ENCODE data around the gene WNT2B. TPM values are rescaled to one million over a fixed set of nuclear protein-coding genes. Genes with fewer than 3 reads are reported as not detected.

The WNT2B gene
- polyA plus RNA-seq, 1 experiment, result 2.7 TPM

DNA sequence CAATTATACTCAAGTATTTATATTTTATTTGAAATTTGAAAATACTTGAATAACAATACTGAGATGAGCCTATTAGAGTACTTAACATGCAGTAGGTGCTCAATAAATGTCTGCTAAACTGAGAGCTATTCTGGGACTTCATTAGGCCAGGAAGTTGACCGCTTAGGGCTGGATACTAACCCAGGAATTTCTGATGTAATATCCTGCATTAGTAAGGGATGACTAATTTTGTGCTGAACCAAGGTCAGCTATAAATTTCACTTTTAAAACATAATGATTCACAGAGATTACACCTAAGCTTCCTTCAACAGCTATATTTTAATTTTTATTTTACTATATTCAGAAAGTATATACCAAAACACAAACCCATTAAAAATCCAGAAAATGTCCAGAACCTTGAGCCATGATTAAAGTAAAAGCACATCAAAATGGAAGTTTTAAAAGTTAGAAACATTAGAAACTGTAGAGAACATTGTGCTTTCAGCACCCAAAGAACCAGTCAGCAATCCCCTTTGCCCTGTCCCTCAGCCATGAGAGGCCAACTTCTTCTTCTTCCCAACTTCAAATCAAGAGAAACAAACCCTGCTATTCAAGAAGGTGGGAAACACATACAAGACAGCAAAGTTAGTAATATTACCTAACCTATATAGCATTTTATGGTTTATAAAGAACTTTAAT, 35.4 kb downstream of the WNT2B start:
- peak overlapping the region; percentile 83 for H3K27ac ChIP-seq (ENCODE audit: low read depth, low read length)
- no peaks in the 10 kb centered on the region for H3K9me3 ChIP-seq (ENCODE audit: control insufficient read depth, insufficient read depth, low read length)
- no peak overlapping the region for H3K4me3 ChIP-seq (ENCODE audit: low read depth, low read length)
- POLR2A ChIA-PET, result interaction anchor here (0.6 to 1.7 kb wide), 5 partner anchors 11 to 150 kb away, joined by 3 to 12 read pairs (median 5); no protein-coding TSS in a partner anchor
- no peaks in the 10 kb centered on the region for H3K27me3 ChIP-seq (ENCODE audit: control insufficient read depth, insufficient read depth, low read length)
- TF ChIP-seq, protein P1, sequence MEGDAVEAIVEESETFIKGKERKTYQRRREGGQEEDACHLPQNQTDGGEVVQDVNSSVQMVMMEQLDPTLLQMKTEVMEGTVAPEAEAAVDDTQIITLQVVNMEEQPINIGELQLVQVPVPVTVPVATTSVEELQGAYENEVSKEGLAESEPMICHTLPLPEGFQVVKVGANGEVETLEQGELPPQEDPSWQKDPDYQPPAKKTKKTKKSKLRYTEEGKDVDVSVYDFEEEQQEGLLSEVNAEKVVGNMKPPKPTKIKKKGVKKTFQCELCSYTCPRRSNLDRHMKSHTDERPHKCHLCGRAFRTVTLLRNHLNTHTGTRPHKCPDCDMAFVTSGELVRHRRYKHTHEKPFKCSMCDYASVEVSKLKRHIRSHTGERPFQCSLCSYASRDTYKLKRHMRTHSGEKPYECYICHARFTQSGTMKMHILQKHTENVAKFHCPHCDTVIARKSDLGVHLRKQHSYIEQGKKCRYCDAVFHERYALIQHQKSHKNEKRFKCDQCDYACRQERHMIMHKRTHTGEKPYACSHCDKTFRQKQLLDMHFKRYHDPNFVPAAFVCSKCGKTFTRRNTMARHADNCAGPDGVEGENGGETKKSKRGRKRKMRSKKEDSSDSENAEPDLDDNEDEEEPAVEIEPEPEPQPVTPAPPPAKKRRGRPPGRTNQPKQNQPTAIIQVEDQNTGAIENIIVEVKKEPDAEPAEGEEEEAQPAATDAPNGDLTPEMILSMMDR (IDR thresholded peaks at IDR 0.05; ENCODE audit: low read depth, low read length), result no peak
- CTCF ChIA-PET, result interaction anchor here (0.9 to 2.1 kb wide), 5 partner anchors 15 to 153 kb away, joined by 4 to 9 read pairs (median 5); no protein-coding TSS in a partner anchor
- DNase-seq (ENCODE audit: low read depth, low spot score), result peak; percentile 63

DNA sequence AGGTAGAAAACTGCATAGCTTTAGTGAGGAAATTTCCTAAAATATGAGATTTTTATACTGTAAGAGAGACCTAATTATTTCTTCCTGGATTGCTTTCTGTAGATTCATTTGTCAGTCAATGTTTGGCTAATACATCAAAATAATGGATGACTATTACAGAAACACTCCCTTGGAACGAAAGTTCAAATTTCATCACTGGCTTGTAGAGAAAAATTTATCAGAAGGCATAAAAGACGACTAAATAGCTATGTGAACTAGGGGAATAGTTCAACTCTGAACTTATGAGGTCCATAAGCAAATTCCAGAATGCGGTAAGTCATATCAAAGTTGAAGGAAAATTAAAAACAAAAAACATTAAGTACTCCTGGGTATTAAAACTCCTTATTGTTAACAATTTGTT, 36.0 kb downstream of the WNT2B start:
- CTCF ChIA-PET, result interaction anchor here (1.0 to 2.1 kb wide), 3 partner anchors 43 to 154 kb away, joined by 5 to 9 read pairs (median 6); no protein-coding TSS in a partner anchor
- TF ChIP-seq, protein P1 (IDR thresholded peaks at IDR 0.05; ENCODE audit: low read depth, low read length), result no peak
- H3K9me3 ChIP-seq (ENCODE audit: control insufficient read depth, insufficient read depth, low read length), result no peaks in the 10 kb centered on the region
- no peaks in the 10 kb centered on the region for H3K27me3 ChIP-seq (ENCODE audit: control insufficient read depth, insufficient read depth, low read length)
- POLR2A ChIA-PET, result interaction anchor here (0.6 to 1.7 kb wide), 4 partner anchors 11 to 151 kb away, joined by 3 to 5 read pairs (median 4); no protein-coding TSS in a partner anchor
- H3K27ac ChIP-seq (ENCODE audit: low read depth, low read length), result no peak overlapping the region
- no peak overlapping the region for H3K4me3 ChIP-seq (ENCODE audit: low read depth, low read length)
- no peak for DNase-seq (ENCODE audit: low read depth, low spot score)

DNA sequence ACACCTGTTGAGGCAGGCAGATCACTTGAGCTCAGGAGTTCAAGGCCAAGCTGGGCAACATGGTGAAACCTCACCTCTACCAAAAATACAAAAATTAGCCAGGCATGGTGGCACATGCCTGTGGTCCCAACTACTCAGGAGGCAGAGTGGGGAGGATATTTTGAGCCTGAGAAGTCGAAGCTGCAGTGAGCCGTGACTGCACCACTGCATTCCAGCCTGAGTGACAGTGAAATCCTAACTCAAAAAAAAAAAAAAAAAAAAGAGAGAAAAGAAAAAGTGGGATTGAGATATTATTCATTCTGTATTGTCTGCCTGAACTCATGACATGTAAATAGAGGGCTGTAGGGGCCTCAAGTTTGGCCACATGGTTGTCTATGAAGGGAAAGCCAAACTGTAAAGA, 37.3 kb downstream of the WNT2B start:
- TF ChIP-seq, protein P1 (IDR thresholded peaks at IDR 0.05; ENCODE audit: low read depth, low read length), result no peak
- no peak for DNase-seq (ENCODE audit: low read depth, low spot score)
- CTCF ChIA-PET, result interaction anchor here (1.0 kb wide), 1 partner anchor 24 kb away, joined by 4 read pairs; no protein-coding TSS in a partner anchor
- H3K4me3 ChIP-seq (ENCODE audit: low read depth, low read length), result no peak overlapping the region
- POLR2A ChIA-PET, result no interaction called here
- no peaks in the 10 kb centered on the region for H3K9me3 ChIP-seq (ENCODE audit: control insufficient read depth, insufficient read depth, low read length)
- H3K27ac ChIP-seq (ENCODE audit: low read depth, low read length), result no peak overlapping the region
- no peaks in the 10 kb centered on the region for H3K27me3 ChIP-seq (ENCODE audit: control insufficient read depth, insufficient read depth, low read length)

DNA sequence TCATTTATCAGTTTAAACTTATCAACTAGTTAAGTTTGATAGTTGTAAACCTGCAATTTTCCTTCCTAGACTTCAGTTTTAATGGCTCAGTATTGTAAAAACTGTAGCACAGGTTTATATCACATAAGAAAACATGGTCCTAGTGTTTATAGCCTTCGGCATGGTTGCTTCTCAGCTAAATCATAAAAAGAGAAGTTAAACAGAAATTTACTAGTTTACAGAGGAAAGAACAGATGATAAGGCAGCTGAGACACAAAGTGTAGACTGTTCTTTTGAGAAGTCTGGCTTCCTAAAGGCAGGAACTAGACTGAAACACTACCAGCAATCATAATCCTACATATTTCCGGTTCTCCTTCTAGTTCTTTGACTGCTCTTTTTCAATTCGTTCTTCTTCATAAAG, 39.8 kb downstream of the WNT2B start:
- no peak for DNase-seq (ENCODE audit: low read depth, low spot score)
- POLR2A ChIA-PET, result no interaction called here
- TF ChIP-seq, protein P1 (IDR thresholded peaks at IDR 0.05; ENCODE audit: low read depth, low read length), result no peak
- CTCF ChIA-PET, result no interaction called here
- H3K9me3 ChIP-seq (ENCODE audit: control insufficient read depth, insufficient read depth, low read length), result no peaks in the 10 kb centered on the region
- no peak overlapping the region for H3K27ac ChIP-seq (ENCODE audit: low read depth, low read length)
- H3K27me3 ChIP-seq (ENCODE audit: control insufficient read depth, insufficient read depth, low read length), result no peaks in the 10 kb centered on the region
- H3K4me3 ChIP-seq (ENCODE audit: low read depth, low read length), result no peak overlapping the region

DNA sequence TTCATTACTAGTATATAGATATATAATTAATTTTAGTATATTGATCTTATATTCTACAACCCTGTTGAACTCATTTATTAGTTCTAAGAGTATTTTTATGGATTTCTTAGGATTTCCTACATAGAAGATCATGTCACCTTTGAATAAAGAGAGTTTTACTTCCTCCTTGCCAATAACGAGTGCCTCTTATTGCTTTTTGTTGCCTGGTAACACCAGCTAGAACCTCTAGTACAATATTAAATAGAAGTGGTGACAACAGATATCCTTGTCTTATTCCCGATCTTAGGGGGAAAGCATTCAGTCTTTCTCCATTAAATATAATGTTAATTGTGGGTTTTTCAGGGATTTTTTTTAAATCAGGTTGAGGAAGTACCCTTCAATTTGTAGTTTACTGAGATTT, 40.8 kb downstream of the WNT2B start:
- Histone ChIP-seq H3K9me3 (ENCODE audit: control insufficient read depth, insufficient read depth, low read length) (no peaks in the 10 kb centered on the region), H3K27ac (ENCODE audit: low read depth, low read length) (no peak overlapping the region), H3K4me3 (ENCODE audit: low read depth, low read length) (no peak overlapping the region), H3K27me3 (ENCODE audit: control insufficient read depth, insufficient read depth, low read length) (no peaks in the 10 kb centered on the region)
- no peak for DNase-seq (ENCODE audit: low read depth, low spot score)
- ChIA-PET CTCF (no interaction called here), POLR2A (no interaction called here)
- TF ChIP-seq, protein P1 (IDR thresholded peaks at IDR 0.05; ENCODE audit: low read depth, low read length), result no peak
